HG03432 (cell line): Measurements from ENCODE around the gene LTA4H.

ENCODE experiments used
- ATAC-seq: cut with Tn5 transposase; IDR thresholded peaks from one replicate; pipeline ENCODE4 v1.9.1; 2021; ENCODE audit warnings: mild to moderate bottlenecking, moderate library complexity; ENCODE audit not compliant: unreplicated experiment

Gene LTA4H

DNA sequence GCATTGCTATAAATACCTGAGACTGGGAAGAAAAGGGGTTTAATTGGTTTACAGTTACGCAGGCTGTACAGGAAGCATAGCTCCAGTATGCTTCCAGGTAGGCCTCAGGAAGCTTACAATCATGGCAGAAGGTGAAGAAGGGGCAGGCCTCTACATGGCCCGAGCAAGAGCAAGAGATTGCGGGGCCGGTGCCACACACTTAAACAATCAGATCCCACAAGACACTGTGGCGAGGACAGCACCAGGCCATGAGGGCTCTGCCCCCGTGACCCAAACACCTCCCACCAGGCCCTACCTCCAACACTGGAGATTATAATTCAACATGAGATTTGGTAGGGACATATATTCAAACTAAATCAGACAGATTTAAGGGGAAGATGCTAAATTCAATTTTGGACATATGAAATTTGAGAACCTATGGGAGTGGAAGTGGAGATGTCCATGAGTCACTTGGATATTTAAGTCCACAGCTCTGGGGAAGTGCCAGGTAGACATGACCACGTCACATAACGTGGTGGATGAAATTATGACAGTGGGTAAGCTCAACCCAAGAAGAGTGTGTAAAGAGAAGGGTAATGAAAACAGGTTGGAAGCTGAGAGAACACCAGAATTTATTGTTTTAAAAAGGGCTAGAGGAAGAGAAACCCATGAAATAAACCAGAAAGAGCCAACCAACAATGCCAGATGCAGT lies 1.5 kb upstream of the LTA4H start:
- no peak for ATAC-seq

DNA sequence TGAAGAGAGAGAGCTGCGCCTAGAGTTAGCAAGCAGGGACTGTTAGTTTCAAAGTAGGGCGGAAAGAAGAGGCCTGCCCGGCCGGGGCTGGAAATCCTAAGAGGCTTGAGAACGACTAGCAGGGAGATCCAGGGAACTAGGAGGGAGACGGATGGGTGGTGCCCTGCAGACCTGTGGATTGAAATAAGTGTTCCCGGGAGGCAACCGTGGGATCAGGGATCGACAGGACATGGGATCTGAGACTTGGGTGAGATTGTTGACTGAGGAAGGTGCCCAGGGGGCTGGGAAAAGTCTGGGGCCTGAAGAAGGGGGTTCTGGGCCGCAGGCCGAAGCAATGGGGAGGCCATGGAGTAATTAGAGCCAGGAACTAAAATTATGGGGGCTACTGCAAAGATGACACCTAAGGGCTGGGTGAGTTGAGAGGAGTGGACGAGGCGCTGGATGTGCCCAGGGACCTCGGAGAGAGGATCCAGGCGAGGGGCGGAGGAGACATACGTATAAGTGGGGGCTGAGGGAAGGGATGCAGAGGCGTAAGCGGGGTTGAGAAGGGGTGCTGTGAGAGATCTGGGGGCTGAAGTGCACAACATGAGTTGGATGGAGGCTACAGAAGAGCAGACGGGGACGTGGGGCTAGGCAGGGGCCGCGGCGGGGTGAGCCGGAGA lies 635 bp downstream of the LTA4H start:
- no peak for ATAC-seq

DNA sequence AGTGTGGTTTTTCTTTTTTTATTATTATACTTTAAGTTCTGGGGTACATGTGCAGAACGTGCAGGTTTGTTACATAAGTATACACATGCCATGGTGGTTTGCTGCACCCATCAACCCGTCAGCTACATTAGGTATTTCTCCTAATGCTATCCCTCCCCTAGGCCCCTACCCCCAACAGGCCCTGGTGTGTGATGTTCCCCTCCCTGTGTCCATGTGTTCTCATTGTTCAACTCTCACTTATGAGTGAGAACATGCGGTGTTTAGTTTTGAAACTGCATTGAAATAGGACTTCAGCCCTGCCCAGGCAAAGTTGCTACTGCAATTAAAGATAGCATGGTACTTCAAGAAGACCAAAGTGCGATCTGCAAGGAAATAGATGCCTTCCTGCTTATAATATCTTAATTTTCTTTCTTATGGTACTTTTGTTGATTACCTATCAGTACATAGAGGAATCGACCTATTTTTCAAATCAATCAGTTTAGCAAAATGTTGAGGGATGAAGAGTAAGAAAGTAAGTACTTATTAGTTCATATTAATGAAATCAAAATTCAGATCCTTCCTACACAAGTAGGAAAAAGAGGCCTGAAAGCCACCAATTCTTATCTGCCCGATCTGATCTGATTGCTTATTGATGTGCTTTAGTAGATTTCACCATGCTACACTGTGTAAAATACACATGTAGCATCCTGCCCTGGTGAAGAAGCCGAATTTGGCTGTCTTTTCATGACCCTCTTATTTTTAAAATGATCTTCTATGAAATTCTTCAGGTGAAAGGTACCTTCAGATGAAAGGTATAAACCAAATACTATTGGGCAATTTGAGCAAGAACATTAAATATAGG lies 1.6 kb downstream of the LTA4H start:
- no peak for ATAC-seq

GRCh38 chr12:96029826-96030225 lies 5.6 kb downstream of the LTA4H start:
- ATAC-seq, result no peak

DNA sequence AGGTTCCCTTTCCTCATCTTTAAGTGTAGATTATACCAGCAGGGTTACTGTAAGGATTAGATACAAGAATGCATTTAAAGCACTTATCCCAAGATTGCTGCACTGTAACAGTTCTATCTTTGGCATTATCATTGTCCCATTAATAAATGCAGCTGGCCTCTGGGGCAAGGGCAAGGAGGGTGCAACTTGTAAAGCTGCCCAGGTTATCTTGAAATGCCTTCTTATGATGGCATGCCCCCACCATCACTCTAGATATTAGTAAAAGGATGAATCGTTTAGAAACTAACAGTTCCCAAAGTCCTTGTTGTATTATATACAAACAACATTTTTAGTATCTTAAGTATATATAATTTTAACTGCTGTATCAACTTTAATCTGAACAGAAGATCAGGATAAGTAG lies 6.8 kb downstream of the LTA4H start:
- ATAC-seq, result no peak

GRCh38 chr12:96026331-96026730 lies 9.1 kb downstream of the LTA4H start:
- no peak for ATAC-seq

DNA sequence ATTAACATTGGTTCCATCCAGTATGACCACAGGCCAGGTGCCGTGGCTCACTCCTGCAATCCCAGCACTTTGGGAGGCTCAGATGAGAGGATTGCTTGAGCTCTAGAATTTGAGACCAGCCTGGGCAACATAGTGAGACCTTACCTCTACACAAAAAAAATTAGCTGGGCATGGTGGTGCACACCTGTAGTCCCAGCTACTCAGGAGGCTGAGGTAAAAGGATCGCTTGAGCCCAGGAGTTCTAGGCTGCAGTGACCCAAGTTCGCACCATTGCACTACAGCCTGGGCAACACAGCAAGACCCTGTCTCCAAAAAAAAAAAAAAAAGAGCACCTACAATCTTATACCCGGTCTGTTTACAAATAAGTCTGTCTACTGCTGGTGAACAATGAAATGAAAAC lies 9.9 kb downstream of the LTA4H start:
- ATAC-seq, result no peak

DNA sequence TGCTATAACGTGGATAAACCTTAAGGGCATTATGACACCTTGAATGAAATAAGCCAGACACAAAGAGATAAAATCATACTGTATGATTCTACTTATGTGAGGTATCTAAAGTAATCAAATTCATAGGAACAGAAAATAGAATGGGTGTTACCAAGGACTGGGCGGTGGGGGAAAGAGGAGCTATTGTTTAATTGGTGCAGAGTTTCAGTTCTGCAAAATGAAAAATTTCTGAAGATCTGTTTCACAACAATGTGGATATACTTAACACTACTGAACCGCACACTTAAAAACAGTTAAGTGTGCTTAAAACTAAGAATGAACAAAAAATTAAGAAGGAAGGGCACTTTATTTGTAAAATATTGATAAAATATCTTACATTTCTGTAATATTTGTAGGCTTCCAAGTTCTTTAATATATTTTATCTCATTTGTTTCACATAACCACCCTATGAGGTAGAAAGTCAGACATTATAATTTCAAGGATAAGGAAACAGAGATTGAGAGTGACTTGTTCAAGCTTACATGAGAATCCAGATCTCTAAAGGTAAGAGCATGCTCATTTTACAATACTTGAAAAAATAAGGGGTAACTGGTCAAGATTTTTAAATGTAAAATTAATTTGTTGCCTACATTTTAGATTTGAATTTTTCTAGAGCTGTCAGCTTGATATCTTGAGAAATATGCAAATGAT lies 14.9 kb downstream of the LTA4H start:
- ATAC-seq, result peak; percentile 98

DNA sequence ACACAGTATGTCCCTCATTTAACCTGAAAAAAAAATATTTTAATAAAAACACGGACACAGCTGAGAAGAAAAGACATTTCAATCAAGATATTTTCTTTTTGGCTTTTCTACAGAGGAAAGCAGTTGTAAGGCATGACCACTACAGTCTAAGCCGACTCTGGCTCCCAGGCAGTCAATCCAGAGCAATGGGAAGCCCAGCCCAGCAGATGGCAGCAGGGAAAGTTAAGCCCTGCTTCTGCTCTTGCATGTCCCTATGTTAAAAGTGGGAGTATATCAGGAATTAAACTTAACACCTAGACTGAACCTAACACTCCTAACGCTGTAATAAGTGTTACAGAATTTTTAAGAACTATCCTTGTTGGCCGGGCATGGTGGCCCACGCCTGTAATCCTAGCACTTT lies 19.7 kb downstream of the LTA4H start:
- ATAC-seq, result no peak

- ATAC-seq, result no peak
These were observed 20.3 kb downstream of the LTA4H start for GRCh38 chr12:96014943-96015599.

DNA sequence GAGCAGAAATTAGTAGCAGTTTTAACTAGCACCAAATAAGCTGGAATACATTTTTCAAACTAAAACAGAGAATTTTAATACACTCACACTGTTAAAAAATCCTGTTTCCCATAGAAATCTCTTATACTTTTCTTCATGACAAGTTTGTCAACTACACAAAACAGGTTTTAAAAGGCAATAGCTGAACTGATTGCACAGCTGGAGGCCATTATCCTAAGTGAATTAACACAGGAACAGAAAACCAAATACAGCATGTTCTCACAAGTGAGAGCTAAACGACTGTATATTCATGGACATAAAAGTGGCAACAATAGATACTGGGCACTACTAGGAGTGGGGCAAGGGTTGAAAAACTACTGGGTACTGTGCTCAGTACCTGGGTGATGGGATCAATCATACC lies 27.7 kb downstream of the LTA4H start:
- no peak for ATAC-seq

DNA sequence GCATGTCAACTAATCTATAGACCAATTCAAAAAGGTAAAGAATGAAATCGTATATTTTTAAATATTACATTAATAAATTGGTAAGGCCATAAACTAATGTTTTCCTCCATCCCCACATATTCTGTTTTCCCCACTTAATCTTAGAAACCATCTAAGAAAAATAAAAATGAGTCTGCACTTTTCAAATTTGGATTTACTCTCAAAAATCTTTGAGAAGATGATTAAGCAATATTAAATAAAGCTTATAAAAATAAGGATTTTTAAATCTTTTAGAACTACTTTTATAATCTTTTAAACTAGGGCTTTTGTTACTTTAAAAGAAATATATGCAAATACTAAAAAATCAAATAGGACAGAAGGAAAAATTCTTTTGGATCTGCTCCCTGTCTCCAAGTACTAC lies 28.7 kb downstream of the LTA4H start:
- ATAC-seq, result no peak

- no peak for ATAC-seq
These were observed 34.5 kb downstream of the LTA4H start for GRCh38 chr12:96000858-96001257.

GRCh38 chr12:95999484-95999883 lies 35.9 kb downstream of the LTA4H start:
- no peak for ATAC-seq

GRCh38 chr12:95998611-95999286 lies 36.6 kb downstream of the LTA4H start:
- ATAC-seq, result peak; percentile 97

DNA sequence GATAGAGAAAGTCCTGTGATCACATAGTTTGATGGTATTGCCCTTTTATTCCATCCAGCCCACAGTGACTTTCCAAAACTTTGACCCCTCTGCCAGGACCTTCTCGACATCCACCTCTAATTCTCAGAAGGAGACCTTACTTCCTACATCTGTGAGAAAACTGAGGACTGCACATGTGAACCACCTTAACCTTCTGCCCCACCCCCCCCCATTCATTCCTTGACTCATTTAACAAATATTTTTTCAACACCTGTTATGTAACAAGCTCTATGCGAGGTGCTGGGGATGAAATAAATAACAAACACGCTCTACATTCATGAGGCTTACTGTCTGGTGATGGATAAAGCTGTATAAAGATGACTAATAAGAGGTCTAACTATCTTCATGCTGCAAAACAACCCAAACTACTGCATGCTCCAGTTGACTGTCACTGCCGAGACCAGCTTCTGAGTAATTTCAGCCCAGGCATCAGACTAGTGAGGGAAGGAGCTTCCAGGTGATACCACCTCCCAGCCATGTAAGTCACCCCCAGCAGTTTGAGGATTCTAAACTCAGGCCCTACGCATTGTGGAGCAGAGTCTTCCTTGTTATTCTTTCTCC lies 37.4 kb downstream of the LTA4H start:
- peak; percentile 7 for ATAC-seq

DNA sequence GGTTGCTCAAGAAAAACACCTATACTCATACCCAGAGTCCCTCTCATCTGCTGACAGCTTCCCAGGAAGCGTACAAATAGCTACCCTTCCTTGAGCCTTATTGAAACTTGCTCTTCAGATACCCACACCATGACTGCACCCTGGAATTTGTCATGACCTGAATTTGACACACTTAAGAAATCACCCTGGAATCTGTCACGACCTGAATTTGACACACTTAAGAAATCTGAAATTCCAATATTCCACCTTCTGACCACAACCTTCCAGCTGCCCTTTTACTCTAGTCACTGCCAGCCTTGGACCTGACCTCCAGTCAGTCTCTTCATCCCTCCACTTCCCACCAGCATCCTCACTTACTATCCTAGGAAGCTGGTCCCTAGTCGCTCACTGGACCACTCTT lies 38.1 kb downstream of the LTA4H start:
- no peak for ATAC-seq

DNA sequence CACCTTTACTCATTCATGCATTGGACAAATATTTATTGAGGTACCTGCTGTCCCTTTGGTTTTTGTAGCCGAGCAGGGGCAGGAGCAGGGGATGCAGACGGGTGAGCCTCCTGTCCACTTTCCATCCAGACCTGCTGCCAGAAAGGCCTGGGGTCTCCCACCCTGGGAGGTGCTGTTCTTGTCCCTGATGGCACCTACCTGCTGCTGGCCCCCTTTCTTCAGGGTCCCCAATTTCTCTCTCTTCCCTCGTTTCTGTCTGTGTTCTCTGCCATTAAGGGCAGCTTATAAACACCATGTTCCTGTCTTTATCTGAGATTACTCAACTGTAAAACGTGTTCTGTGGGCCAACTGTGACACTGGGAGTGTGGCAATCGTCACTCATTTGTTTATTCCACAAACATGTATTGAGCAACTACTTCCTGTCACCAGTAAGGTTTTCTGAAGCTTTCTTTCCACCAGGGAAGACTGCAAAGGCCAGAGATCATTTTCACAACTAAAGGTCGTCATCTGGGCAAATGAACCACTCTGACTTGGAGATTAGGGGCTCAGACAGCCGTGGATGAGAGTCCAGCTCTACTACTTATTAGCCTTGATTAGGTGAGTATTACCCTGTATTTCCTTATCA lies 39.2 kb downstream of the LTA4H start, which contains the start of gene HAL:
Gene HAL (minus strand): TSS at position 311 of the 625 bp plus-strand sequence. CDS start 434 bp downstream, outside the sequence.
- no peak for ATAC-seq
